Fibroblast of lung (primary cell): Measurements from ENCODE around the gene AGAP4. TPM values are rescaled to one million over a fixed set of nuclear protein-coding genes. Genes with fewer than 3 reads are reported as not detected.
"Not testable (repeated sequence)": the region's sequence is repeated elsewhere in the genome, so short reads cannot be mapped to it uniquely, and the experiment has no call there.

Experiments
- DNase-seq, 2 donors: peaks; one replicate each; pipeline versions ENCODE4 v3.0.0 to v3.0.0-alpha.2; 2010; ENCODE audit warnings: low read depth in 2 of 2
- H2AFZ ChIP-seq: 2 replicates; pipeline ENCODE4 v1.5.1; 2012; ENCODE audit warnings: low read length, control low read depth, inconsistent platforms
- H3K27ac ChIP-seq: 2 replicates; pipeline ENCODE4 v1.5.1; 2011; ENCODE audit warnings: low read length, control low read depth; ENCODE audit not compliant: insufficient read depth
- H3K27me3 ChIP-seq: 2 replicates; pipeline ENCODE4 v1.5.1; 2011; ENCODE audit warnings: mild to moderate bottlenecking, low read length; ENCODE audit not compliant: control insufficient read depth, insufficient read depth
- H3K36me3 ChIP-seq: 2 replicates; pipeline ENCODE4 v1.5.1; 2011; ENCODE audit warnings: low read length; ENCODE audit not compliant: control insufficient read depth, insufficient read depth
- H3K4me1 ChIP-seq: 2 replicates; pipeline ENCODE4 v1.5.1; 2011; ENCODE audit warnings: low read length; ENCODE audit not compliant: control insufficient read depth, insufficient read depth; ENCODE audit errors: extremely low read depth
- H3K4me2 ChIP-seq: 2 replicates; pipeline ENCODE4 v1.5.1; 2011; ENCODE audit warnings: low read length, control low read depth; ENCODE audit not compliant: insufficient read depth; ENCODE audit errors: extremely low read depth
- H3K4me3 ChIP-seq, 4 experiments: fragments of 200-600 bp in 1 of 4; sonication (generic) in 1 of 4; replicated peaks in 1 of 4; 2 replicates each; pipeline ENCODE4 v1.5.1; 2011 to 2016; ENCODE audit warnings: low read length in 4 of 4, low read depth in 3 of 4, mild to moderate bottlenecking in 3 of 4, control low read depth in 2 of 4, inconsistent platforms in 1 of 4, mixed read lengths in 1 of 4; ENCODE audit not compliant: insufficient read depth in 1 of 4; ENCODE audit errors: control extremely low read depth in 1 of 4
- H3K79me2 ChIP-seq: 2 replicates; pipeline ENCODE4 v1.5.1; 2012; ENCODE audit warnings: mild to moderate bottlenecking, low read length, inconsistent platforms; ENCODE audit not compliant: control insufficient read depth, insufficient read depth
- H3K9ac ChIP-seq: 2 replicates; pipeline ENCODE4 v1.5.1; 2011; ENCODE audit warnings: mild to moderate bottlenecking, low read length, control low read depth; ENCODE audit not compliant: insufficient read depth
- H3K9me3 ChIP-seq: 2 replicates; pipeline ENCODE4 v1.5.1; 2012; ENCODE audit warnings: low read depth, low read length; ENCODE audit not compliant: control insufficient read depth, insufficient read depth
- H4K20me1 ChIP-seq: 2 replicates; pipeline ENCODE4 v1.5.1; 2011; ENCODE audit warnings: low read length; ENCODE audit not compliant: control insufficient read depth, insufficient read depth; ENCODE audit errors: extremely low read depth
- EZH2 ChIP-seq: IDR thresholded peaks from 2 replicates; pipeline ENCODE4 v1.5.1; 2012; ENCODE audit warnings: low read length, control low read depth, mild to moderate bottlenecking; ENCODE audit errors: missing control alignments
- polyA plus RNA-seq, 2 donors: library from polyadenylated mRNA; depleted of rRNA in 1 of 2; stranded (reverse) in 1 of 2; unstranded in 1 of 2; fragments of >200 nt; gene quantifications; 2 replicates each; pipeline ENCODE4 v1.2.1, GENCODE V29; 2011 to 2012; ENCODE audit warnings: missing spikeins in 1 of 2
- total RNA-seq: library from RNA; depleted of rRNA; stranded (reverse); fragments of >200 nt; gene quantifications from 2 replicates; pipeline ENCODE4 v1.2.1, GENCODE V29; 2014
- TF ChIP-seq, protein P1 (sequence below), 2 donors: IDR thresholded peaks in 1 of 2; conservative IDR thresholded peaks in 1 of 2; 1 replicate in 1 of 2; 2 replicates in 1 of 2; pipeline ENCODE4 v1.5.1; 2011 to 2012; ENCODE audit warnings: low read length in 2 of 2, control low read depth in 1 of 2, inconsistent platforms in 1 of 2, low read depth in 1 of 2, mild to moderate bottlenecking in 1 of 2

The AGAP4 gene
- total and polyA plus RNA-seq, 2 donors (not counting 1 experiment from before 2014, with no cell fraction given) = 3.3 to 8.1 TPM

DNA sequence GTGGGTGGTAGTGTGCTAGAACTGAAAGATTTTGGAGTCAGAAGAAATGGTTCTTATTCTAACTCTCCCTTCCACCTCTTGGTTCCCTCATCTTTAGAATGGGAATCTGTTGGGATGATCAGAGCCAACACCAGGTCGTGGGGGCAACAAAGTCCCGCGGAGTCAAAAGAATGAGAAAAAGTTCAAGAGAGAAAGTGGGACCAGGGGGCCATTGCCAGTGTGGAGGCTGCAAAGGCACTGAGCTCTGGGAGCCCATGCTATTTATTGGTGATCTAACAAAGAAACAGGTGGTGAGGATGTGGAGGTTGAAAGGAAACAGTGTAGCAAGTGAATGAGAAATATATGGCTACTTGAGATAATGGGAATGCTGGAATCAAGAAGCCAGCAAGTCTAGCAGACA is 29.4 kb downstream of the AGAP4 start:
- Histone ChIP-seq H3K4me2 (no peak overlapping the region), H3K27ac (no peak overlapping the region), H2AFZ (no peak overlapping the region), H3K9me3 (no peaks in the 10 kb centered on the region), H3K36me3 (no peaks in the 10 kb centered on the region), H4K20me1 (no peaks in the 10 kb centered on the region), H3K4me3 (no peak overlapping the region), H3K4me1 (no peaks in the 10 kb centered on the region), H3K79me2 (no peaks in the 10 kb centered on the region), H3K9ac (no peak overlapping the region), H3K27me3 (no peaks in the 10 kb centered on the region)
- no peak for DNase-seq
- TF ChIP-seq, protein P1, sequence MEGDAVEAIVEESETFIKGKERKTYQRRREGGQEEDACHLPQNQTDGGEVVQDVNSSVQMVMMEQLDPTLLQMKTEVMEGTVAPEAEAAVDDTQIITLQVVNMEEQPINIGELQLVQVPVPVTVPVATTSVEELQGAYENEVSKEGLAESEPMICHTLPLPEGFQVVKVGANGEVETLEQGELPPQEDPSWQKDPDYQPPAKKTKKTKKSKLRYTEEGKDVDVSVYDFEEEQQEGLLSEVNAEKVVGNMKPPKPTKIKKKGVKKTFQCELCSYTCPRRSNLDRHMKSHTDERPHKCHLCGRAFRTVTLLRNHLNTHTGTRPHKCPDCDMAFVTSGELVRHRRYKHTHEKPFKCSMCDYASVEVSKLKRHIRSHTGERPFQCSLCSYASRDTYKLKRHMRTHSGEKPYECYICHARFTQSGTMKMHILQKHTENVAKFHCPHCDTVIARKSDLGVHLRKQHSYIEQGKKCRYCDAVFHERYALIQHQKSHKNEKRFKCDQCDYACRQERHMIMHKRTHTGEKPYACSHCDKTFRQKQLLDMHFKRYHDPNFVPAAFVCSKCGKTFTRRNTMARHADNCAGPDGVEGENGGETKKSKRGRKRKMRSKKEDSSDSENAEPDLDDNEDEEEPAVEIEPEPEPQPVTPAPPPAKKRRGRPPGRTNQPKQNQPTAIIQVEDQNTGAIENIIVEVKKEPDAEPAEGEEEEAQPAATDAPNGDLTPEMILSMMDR (conservative IDR thresholded peaks at IDR 0.05 in 1 of 2, IDR thresholded peaks at IDR 0.05 in 1 of 2; ENCODE audit: low read depth in 1 of 2, low read length in 2 of 2) = no peak
- TF ChIP-seq EZH2 = no peak

DNA sequence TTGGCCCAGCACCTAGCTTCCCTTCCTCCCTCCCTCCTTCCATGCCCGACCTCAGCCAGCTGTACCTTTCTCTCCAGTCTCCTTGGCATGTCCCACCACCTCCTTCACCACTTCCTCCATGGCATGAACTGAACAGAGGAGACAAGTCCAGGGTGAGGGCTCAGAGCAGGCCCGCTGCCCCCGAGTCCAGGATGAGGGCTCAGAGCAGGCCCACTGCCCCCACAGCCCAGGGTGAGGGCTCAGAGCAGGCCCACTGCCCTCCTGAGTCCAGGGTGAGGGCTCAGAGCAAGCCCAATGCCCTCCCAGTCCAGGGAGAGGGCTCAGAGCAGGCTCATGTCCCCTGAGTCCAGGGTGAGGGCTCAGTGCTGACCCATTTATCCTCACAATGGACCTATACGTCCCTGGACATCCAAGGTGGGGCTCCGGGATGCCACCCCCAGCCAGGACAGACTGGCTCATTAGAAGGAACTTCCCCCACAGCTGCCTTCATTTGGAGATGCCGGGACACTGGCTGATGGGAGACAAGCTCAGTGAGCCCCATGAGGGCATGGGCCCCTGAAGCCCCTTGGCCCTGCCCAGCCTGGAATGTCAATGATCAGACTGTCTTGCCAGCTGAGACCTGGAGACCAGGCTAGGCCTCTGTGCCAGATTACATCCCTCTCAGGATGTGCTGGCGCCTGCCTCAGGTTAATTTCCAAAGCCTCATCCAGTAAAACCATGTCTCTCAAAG is 30.0 kb downstream of the AGAP4 start:
- Histone ChIP-seq H3K27ac (no peak overlapping the region), H4K20me1 (no peaks in the 10 kb centered on the region), H3K36me3 (no peaks in the 10 kb centered on the region), H2AFZ (no peak overlapping the region), H3K9me3 (no peaks in the 10 kb centered on the region), H3K4me1 (no peaks in the 10 kb centered on the region), H3K79me2 (no peaks in the 10 kb centered on the region), H3K9ac (no peak overlapping the region), H3K4me2 (no peak overlapping the region), H3K4me3 (no peak overlapping the region), H3K27me3 (no peaks in the 10 kb centered on the region)
- DNase-seq = no peak
- TF ChIP-seq, protein P1 (conservative IDR thresholded peaks at IDR 0.05 in 1 of 2, IDR thresholded peaks at IDR 0.05 in 1 of 2; ENCODE audit: low read depth in 1 of 2, low read length in 2 of 2) = no peak
- TF ChIP-seq EZH2 = no peak

DNA sequence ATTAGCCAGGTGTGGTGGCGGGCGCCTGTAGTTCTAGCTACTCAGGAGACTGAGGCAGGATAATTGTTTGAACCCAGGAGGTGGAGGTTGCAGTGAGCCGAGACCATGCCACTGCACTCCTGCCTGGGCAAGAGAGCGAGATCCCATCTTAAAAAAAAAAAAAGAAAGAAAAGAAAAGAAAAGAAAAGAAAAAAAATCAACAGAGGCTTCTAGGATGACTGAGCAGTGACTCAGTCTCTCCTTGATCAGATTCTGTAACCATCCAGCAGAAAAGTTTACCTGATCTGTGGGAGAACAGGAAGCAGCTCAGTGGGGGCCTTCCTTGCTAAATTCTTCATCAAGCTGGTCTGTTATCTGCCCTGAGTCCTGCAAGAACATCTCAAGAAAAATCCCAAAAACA is 33.2 kb downstream of the AGAP4 start:
- not testable (repeated sequence) for H3K9ac ChIP-seq, H3K36me3 ChIP-seq, H3K4me2 ChIP-seq, H3K4me1 ChIP-seq, H3K79me2 ChIP-seq, H4K20me1 ChIP-seq, H3K27ac ChIP-seq, H3K27me3 ChIP-seq, H3K9me3 ChIP-seq, H3K4me3 ChIP-seq, H2AFZ ChIP-seq
- peak in 1 of 2 donors; percentile 41 for DNase-seq

DNA sequence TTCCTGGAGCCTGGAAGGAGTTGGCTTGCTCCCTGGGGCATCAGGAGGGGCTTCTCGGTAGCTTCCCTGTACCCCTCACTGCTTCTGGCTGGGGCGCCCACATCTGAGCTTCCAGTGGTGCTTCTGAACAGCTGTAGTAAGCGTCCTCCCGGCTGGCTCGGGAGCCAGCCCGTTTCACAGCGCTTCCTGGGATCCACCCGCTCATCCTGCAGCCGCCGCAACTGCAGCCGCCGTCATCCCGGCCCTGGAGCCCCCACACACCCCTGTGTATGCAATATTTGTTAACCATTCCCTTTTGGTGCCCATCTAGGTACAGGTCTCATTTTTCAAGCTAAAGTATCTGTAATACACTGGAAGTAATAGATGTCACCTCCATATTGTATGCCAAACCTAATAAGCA is 34.3 kb downstream of the AGAP4 start:
- not testable (repeated sequence) for DNase-seq, H3K4me2 ChIP-seq, H3K27ac ChIP-seq, H3K79me2 ChIP-seq, H2AFZ ChIP-seq, H3K4me3 ChIP-seq, H4K20me1 ChIP-seq, H3K27me3 ChIP-seq, H3K9ac ChIP-seq, H3K36me3 ChIP-seq, H3K4me1 ChIP-seq, H3K9me3 ChIP-seq
